Liver (tissue), 3 donors: ENCODE measurements around the gene HIBADH.

Source experiments
- CTCF ChIP-seq: fragments of 150-350 bp; IDR thresholded peaks from 2 replicates; pipeline ENCODE4 v1.5.1; 2017; ENCODE audit warnings: improper control_type of control experiment, low read depth, low read length; ENCODE audit not compliant: missing input control
- FOXA1 ChIP-seq: IDR thresholded peaks from 2 replicates; pipeline ENCODE4 v1.6.1; 2016; ENCODE audit warnings: antibody characterized with exemption
- JUND ChIP-seq, 2 donors: IDR thresholded peaks; 2 replicates each; pipeline ENCODE4 v1.6.1; 2016; ENCODE audit warnings: antibody characterized with exemption in 2 of 2
- MAX ChIP-seq: IDR thresholded peaks from 2 replicates; pipeline ENCODE4 v1.6.1; 2016; ENCODE audit warnings: antibody characterized with exemption
- RXRA ChIP-seq, 2 donors: IDR thresholded peaks; 2 replicates each; pipeline ENCODE4 v1.6.1; 2017 to 2018; ENCODE audit warnings: antibody characterized with exemption in 2 of 2, mild to moderate bottlenecking in 1 of 2
- SP1 ChIP-seq: IDR thresholded peaks from 2 replicates; pipeline ENCODE4 v1.6.1; 2018; ENCODE audit warnings: antibody characterized with exemption, mild to moderate bottlenecking
- TAF1 ChIP-seq: conservative IDR thresholded peaks from 2 replicates; pipeline ENCODE4 v1.6.1; 2016; ENCODE audit warnings: antibody characterized with exemption, mild to moderate bottlenecking
- YY1 ChIP-seq: IDR thresholded peaks from 2 replicates; pipeline ENCODE4 v1.6.1; 2016; ENCODE audit warnings: antibody characterized with exemption, mild to moderate bottlenecking
- ZBTB33 ChIP-seq: IDR thresholded peaks from 2 replicates; pipeline ENCODE4 v1.6.1; 2016; ENCODE audit warnings: antibody characterized with exemption
- donor health status: healthy.
- donor health status: healthy.

- no peak for TF ChIP-seq CTCF
- no peak for TF ChIP-seq SP1
- TF ChIP-seq YY1: no peak
- TF ChIP-seq RXRA (IDR thresholded peaks at IDR 0.05): no peak
- TF ChIP-seq ZBTB33: no peak
- no peak for TF ChIP-seq JUND (IDR thresholded peaks at IDR 0.05)
- no peak for TF ChIP-seq MAX
- TF ChIP-seq TAF1: no peak
- no peak for TF ChIP-seq FOXA1
Observed at GRCh38 chr7:27695096-27695495, 32.4 kb upstream of the HIBADH start.
